Uterus (tissue), 4 donors: ENCODE results near the gene PPP4C. TPM values are rescaled to one million over a fixed set of nuclear protein-coding genes. Genes with fewer than 3 reads are reported as not detected.
"Not testable (repeated sequence)": the region's sequence is repeated elsewhere in the genome, so short reads cannot be mapped to it uniquely, and the experiment has no call there.

ENCODE experiments used
- DNase-seq, 2 donors: peaks; one replicate each; pipeline ENCODE4 v3.0.0-alpha.2; 2019 to 2020
- H3K27ac ChIP-seq, 2 donors: fragments of 200-600 bp; sonication (generic); 1 replicate in 1 of 2; 2 replicates in 1 of 2; pipeline ENCODE4 v1.5.1; 2016 to 2018
- H3K27me3 ChIP-seq, 2 donors: fragments of 200-600 bp; sonication (generic); one replicate each; pipeline ENCODE4 v1.5.1; 2018 to 2019; ENCODE audit warnings: control low read depth in 1 of 2
- H3K36me3 ChIP-seq, 2 donors: fragments of 200-600 bp; sonication (generic); one replicate each; pipeline ENCODE4 v1.5.1; 2019; ENCODE audit warnings: control low read depth in 1 of 2
- H3K4me1 ChIP-seq, 2 donors: fragments of 200-600 bp; sonication (generic); one replicate each; pipeline ENCODE4 v1.5.1; 2018 to 2019; ENCODE audit warnings: control low read depth in 1 of 2
- H3K4me3 ChIP-seq, 2 donors: fragments of 200-600 bp; sonication (generic); 1 replicate in 1 of 2; 2 replicates in 1 of 2; pipeline ENCODE4 v1.5.1; 2018 to 2019; ENCODE audit warnings: mild to moderate bottlenecking in 1 of 2
- H3K9me3 ChIP-seq, 2 donors: fragments of 200-600 bp; sonication (generic); one replicate each; pipeline ENCODE4 v1.5.1; 2019; ENCODE audit warnings: control low read depth in 1 of 2
- CTCF ChIP-seq, 4 experiments: fragments of 200-600 bp in 2 of 4; fragments of 450-650 bp in 2 of 4; sonication (generic) in 2 of 4; IDR thresholded peaks; one replicate each; pipeline ENCODE4 v1.5.1; 2016 to 2019; ENCODE audit warnings: antibody characterized with exemption in 4 of 4, mild to moderate bottlenecking in 2 of 4, moderate library complexity in 1 of 4
- POLR2A ChIP-seq, 2 donors: fragments of 450-650 bp; IDR thresholded peaks; one replicate each; pipeline ENCODE4 v1.6.1; 2016; ENCODE audit warnings: antibody characterized with exemption in 2 of 2, mild to moderate bottlenecking in 1 of 2, moderate library complexity in 1 of 2
- intact Hi-C: fragments of 100-400 bp; cut with DNase I; formaldehyde crosslinking; loops from one replicate; pipeline ENCODE4 v1.15.1; 2023; ENCODE audit warnings: low total_unique reads
- total RNA-seq, 4 donors: library from RNA; depleted of rRNA in 3 of 4; stranded (reverse); fragments of >200 nt in 3 of 4; gene quantifications; one replicate each; pipeline versions ENCODE4 v1.1.0 to v1.2.4, GENCODE V29; 2014 to 2023
- donor health status: DM: yes; HTN: yes; CAD: no.

Gene PPP4C
- total RNA-seq, 4 donors from 2014 or later = 15.6 to 78.5 (median 64.5) TPM

GRCh38 chr16:30113031-30113710, 37.4 kb downstream of the PPP4C start, which contains the start of gene GDPD3:
Gene GDPD3, minus strand, starts transcription at chr16:30113537. Its CDS starts 59 bp downstream, at chr16:30113478.
- H3K4me3 ChIP-seq = no peak within 1 kb of the TSS
- no peak for DNase-seq
- no peaks in the 10 kb centered on the region for H3K27me3 ChIP-seq
- no peaks in the 10 kb centered on the region for H3K36me3 ChIP-seq
- H3K27ac ChIP-seq = peak within 1 kb of the TSS in 1 of 2 donors; percentile 45
- H3K9me3 ChIP-seq = no peaks in the 10 kb centered on the region
- TF ChIP-seq POLR2A (IDR thresholded peaks at IDR 0.05) = no peak
- no peak for TF ChIP-seq CTCF (IDR thresholded peaks at IDR 0.05)
- intact Hi-C loops = no loop called here
- no peaks in the 10 kb centered on the region for H3K4me1 ChIP-seq

- no peak overlapping the region for H3K4me3 ChIP-seq
- TF ChIP-seq POLR2A (IDR thresholded peaks at IDR 0.05) (no peak), CTCF (IDR thresholded peaks at IDR 0.05) (no peak)
- DNase-seq = no peak
- H3K9me3 ChIP-seq = no peaks in the 10 kb centered on the region
- no peaks in the 10 kb centered on the region for H3K4me1 ChIP-seq
- intact Hi-C loops = no loop called here
- H3K27ac ChIP-seq = peak overlapping the region in 1 of 2 donors; percentile 45
- no peaks in the 10 kb centered on the region for H3K27me3 ChIP-seq
- no peaks in the 10 kb centered on the region for H3K36me3 ChIP-seq
Measured at GRCh38 chr16:30113711-30114333, 38.0 kb downstream of the PPP4C start.

GRCh38 chr16:30114411-30114810, 38.6 kb downstream of the PPP4C start:
- no peaks in the 10 kb centered on the region for H3K9me3 ChIP-seq
- TF ChIP-seq POLR2A (IDR thresholded peaks at IDR 0.05) (no peak), CTCF (IDR thresholded peaks at IDR 0.05) (no peak)
- no peaks in the 10 kb centered on the region for H3K27me3 ChIP-seq
- intact Hi-C loops = no loop called here
- H3K4me1 ChIP-seq = no peaks in the 10 kb centered on the region
- H3K4me3 ChIP-seq = no peak overlapping the region
- no peak for DNase-seq
- no peak overlapping the region for H3K27ac ChIP-seq
- H3K36me3 ChIP-seq = no peaks in the 10 kb centered on the region

GRCh38 chr16:30114833-30115232, 39.0 kb downstream of the PPP4C start:
- H3K27ac ChIP-seq, intact Hi-C loops, H3K4me1 ChIP-seq, H3K4me3 ChIP-seq, DNase-seq, H3K36me3 ChIP-seq, H3K27me3 ChIP-seq, H3K9me3 ChIP-seq: not testable (repeated sequence)

GRCh38 chr16:30115238-30115637, 39.4 kb downstream of the PPP4C start:
- Histone ChIP-seq H3K9me3 (no peaks in the 10 kb centered on the region), H3K4me3 (no peak overlapping the region), H3K4me1 (no peaks in the 10 kb centered on the region), H3K27ac (no peak overlapping the region), H3K27me3 (no peaks in the 10 kb centered on the region), H3K36me3 (no peaks in the 10 kb centered on the region)
- no peak for TF ChIP-seq POLR2A (IDR thresholded peaks at IDR 0.05)
- no peak for TF ChIP-seq CTCF (IDR thresholded peaks at IDR 0.05)
- intact Hi-C loops = no loop called here
- DNase-seq = no peak
